ENCODE results near the gene CDH18. TPM values are rescaled to one million over a fixed set of nuclear protein-coding genes. Genes with fewer than 3 reads are reported as not detected.

Gene CDH18
- polyA plus RNA-seq, 1 donor from 2014 or later, result 5.6 TPM

DNA sequence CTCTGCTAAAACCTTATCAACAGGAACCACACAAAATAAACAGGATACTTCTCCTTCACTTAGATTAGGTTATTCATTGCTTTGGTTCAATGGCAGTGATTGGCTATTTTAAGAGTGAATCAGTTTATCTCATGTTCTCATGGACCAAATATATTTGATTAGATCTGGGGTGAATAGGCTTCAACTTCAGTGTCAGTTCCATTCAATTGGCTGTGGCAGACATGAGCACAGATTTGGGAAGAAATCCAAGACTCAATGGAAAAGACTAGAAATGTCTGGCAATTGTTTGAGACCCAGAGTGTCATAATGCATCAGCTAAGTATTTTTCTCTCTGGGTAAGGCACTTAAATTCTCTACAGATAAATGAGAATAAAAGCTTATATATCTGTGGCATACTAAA is 37.1 kb downstream of the CDH18 start:
- Histone ChIP-seq H3K27ac (ENCODE audit: low read length) (no peak overlapping the region), H3K36me3 (ENCODE audit: insufficient read depth, low read length) (no peaks in the 10 kb centered on the region), H3K9ac (ENCODE audit: low read length) (no peak overlapping the region), H3K9me2 (ENCODE audit: insufficient read depth, low read length) (no peaks in the 10 kb centered on the region), H3K79me2 (replicated peaks; ENCODE audit: insufficient read depth, low read length) (no peaks in the 10 kb centered on the region), H4K20me1 (ENCODE audit: insufficient read depth) (no peaks in the 10 kb centered on the region), H3F3A (ENCODE audit: insufficient read depth, low read length, poor library complexity, severe bottlenecking) (no peaks in the 10 kb centered on the region), H3K4me3 (ENCODE audit: low read length) (no peak overlapping the region), H3K27me3 (ENCODE audit: insufficient read depth, low read depth, low read length) (no peaks in the 10 kb centered on the region), H3K4me2 (ENCODE audit: low read length) (no peak overlapping the region), H3K9me3 (ENCODE audit: low read length) (no peaks in the 10 kb centered on the region), H2AFZ (ENCODE audit: low read depth, low read length) (no peak overlapping the region)
- TF ChIP-seq TAF1 (IDR thresholded peaks at IDR 0.05; ENCODE audit: low read depth) (no peak), POLR2AphosphoS5 (IDR thresholded peaks at IDR 0.05) (no peak), EP300 (conservative IDR thresholded peaks at IDR 0.05; ENCODE audit: poor library complexity, severe bottlenecking) (no peak), SMC3 (conservative IDR thresholded peaks at IDR 0.05; ENCODE audit: poor library complexity) (no peak)

DNA sequence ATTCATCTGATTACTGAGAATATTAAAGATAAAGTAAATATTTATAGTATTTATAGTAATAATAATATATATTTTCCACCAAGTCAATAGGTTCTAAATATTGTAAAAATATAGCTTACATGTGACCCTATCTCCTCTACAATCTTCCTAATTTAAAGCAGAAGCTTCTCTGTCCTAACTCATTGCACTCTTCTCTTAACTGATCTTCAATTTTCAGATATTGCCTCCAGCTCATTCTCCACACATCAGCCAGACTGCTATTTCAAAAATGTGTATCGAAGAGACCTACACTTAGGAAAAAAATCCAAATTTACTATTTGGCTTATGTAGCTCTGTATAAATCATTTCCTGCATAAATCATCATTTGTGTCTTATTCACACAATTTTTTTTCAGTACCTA is 47.8 kb downstream of the CDH18 start:
- H3K9me2 ChIP-seq (ENCODE audit: insufficient read depth, low read length), result no peaks in the 10 kb centered on the region
- H3K36me3 ChIP-seq (ENCODE audit: insufficient read depth, low read length), result no peaks in the 10 kb centered on the region
- H3K4me2 ChIP-seq (ENCODE audit: low read length), result no peak overlapping the region
- H4K20me1 ChIP-seq (ENCODE audit: insufficient read depth), result no peaks in the 10 kb centered on the region
- no peak overlapping the region for H2AFZ ChIP-seq (ENCODE audit: low read depth, low read length)
- no peak overlapping the region for H3K4me3 ChIP-seq (ENCODE audit: low read length)
- H3F3A ChIP-seq (ENCODE audit: insufficient read depth, low read length, poor library complexity, severe bottlenecking), result no peaks in the 10 kb centered on the region
- TF ChIP-seq POLR2AphosphoS5 (IDR thresholded peaks at IDR 0.05) (no peak), MXI1 (conservative IDR thresholded peaks at IDR 0.05; ENCODE audit: poor library complexity, severe bottlenecking) (no peak), RAD21 (conservative IDR thresholded peaks at IDR 0.05) (no peak), EZH2 (IDR thresholded peaks at IDR 0.05; ENCODE audit: borderline replicate concordance, insufficient read depth, low read length, poor library complexity, severe bottlenecking) (no peak), SMC3 (conservative IDR thresholded peaks at IDR 0.05; ENCODE audit: poor library complexity) (no peak), TAF1 (IDR thresholded peaks at IDR 0.05; ENCODE audit: low read depth) (no peak), EP300 (conservative IDR thresholded peaks at IDR 0.05; ENCODE audit: poor library complexity, severe bottlenecking) (no peak)
- TF ChIP-seq, protein P1, sequence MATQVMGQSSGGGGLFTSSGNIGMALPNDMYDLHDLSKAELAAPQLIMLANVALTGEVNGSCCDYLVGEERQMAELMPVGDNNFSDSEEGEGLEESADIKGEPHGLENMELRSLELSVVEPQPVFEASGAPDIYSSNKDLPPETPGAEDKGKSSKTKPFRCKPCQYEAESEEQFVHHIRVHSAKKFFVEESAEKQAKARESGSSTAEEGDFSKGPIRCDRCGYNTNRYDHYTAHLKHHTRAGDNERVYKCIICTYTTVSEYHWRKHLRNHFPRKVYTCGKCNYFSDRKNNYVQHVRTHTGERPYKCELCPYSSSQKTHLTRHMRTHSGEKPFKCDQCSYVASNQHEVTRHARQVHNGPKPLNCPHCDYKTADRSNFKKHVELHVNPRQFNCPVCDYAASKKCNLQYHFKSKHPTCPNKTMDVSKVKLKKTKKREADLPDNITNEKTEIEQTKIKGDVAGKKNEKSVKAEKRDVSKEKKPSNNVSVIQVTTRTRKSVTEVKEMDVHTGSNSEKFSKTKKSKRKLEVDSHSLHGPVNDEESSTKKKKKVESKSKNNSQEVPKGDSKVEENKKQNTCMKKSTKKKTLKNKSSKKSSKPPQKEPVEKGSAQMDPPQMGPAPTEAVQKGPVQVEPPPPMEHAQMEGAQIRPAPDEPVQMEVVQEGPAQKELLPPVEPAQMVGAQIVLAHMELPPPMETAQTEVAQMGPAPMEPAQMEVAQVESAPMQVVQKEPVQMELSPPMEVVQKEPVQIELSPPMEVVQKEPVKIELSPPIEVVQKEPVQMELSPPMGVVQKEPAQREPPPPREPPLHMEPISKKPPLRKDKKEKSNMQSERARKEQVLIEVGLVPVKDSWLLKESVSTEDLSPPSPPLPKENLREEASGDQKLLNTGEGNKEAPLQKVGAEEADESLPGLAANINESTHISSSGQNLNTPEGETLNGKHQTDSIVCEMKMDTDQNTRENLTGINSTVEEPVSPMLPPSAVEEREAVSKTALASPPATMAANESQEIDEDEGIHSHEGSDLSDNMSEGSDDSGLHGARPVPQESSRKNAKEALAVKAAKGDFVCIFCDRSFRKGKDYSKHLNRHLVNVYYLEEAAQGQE (IDR thresholded peaks at IDR 0.05; ENCODE audit: borderline replicate concordance), result no peak
- TF ChIP-seq, protein P2, sequence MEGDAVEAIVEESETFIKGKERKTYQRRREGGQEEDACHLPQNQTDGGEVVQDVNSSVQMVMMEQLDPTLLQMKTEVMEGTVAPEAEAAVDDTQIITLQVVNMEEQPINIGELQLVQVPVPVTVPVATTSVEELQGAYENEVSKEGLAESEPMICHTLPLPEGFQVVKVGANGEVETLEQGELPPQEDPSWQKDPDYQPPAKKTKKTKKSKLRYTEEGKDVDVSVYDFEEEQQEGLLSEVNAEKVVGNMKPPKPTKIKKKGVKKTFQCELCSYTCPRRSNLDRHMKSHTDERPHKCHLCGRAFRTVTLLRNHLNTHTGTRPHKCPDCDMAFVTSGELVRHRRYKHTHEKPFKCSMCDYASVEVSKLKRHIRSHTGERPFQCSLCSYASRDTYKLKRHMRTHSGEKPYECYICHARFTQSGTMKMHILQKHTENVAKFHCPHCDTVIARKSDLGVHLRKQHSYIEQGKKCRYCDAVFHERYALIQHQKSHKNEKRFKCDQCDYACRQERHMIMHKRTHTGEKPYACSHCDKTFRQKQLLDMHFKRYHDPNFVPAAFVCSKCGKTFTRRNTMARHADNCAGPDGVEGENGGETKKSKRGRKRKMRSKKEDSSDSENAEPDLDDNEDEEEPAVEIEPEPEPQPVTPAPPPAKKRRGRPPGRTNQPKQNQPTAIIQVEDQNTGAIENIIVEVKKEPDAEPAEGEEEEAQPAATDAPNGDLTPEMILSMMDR (IDR thresholded peaks at IDR 0.05; ENCODE audit: poor library complexity, severe bottlenecking), result no peak
- H3K9me3 ChIP-seq (ENCODE audit: low read length), result no peaks in the 10 kb centered on the region
- no peaks in the 10 kb centered on the region for H3K79me2 ChIP-seq (replicated peaks; ENCODE audit: insufficient read depth, low read length)
- no peak overlapping the region for H3K9ac ChIP-seq (ENCODE audit: low read length)
- no peak overlapping the region for H3K27ac ChIP-seq (ENCODE audit: low read length)
- no peaks in the 10 kb centered on the region for H3K27me3 ChIP-seq (ENCODE audit: insufficient read depth, low read depth, low read length)

All from neural cell (in vitro differentiated cells).